ENCODE results near the gene CCNL2. TPM values are rescaled to one million over a fixed set of nuclear protein-coding genes. Genes with fewer than 3 reads are reported as not detected.
A peak's percentile ranks its signal among the peaks of the same experiment; 100 is the strongest.
"Not testable (repeated sequence)": the region's sequence is repeated elsewhere in the genome, so short reads cannot be mapped to it uniquely, and the experiment has no call there.

Gene CCNL2
- total RNA-seq, 4 donors from 2014 or later = 167 to 307 (median 215) TPM

- Histone ChIP-seq H3K4me3 (replicated peaks in 1 of 3) (no peak overlapping the region), H3K27ac (peak overlapping the region in 1 of 3 donors; percentile 38), H3K4me1 (peaks cover 0 to 6% of the 10 kb centered on the region in 2 donors), H3K9me3 (no peaks in the 10 kb centered on the region), H3K36me3 (no peaks in the 10 kb centered on the region), H3K27me3 (no peaks in the 10 kb centered on the region)
- TF ChIP-seq CTCF (IDR thresholded peaks at IDR 0.05) = peak in 1 of 6 experiments; percentile 26
- TF ChIP-seq POLR2A (IDR thresholded peaks at IDR 0.05) = no peak
- DNase-seq = peak in 1 of 2 donors; percentile 17
- intact Hi-C loops (cut with DNase I) = no loop called here
- WGBS, 2 donors = 34% methylated on average over 13 of the region's 112 CpGs; no CpG with 5 or more reads in 1 of the 2 donors
Observed at GRCh38 chr1:1419813-1420653, 20.9 kb upstream of the CCNL2 start.

GRCh38 chr1:1419363-1419812 is 20.3 kb upstream of the CCNL2 start:
- no peak for TF ChIP-seq POLR2A (IDR thresholded peaks at IDR 0.05)
- no peak for TF ChIP-seq CTCF (IDR thresholded peaks at IDR 0.05)
- Histone ChIP-seq H3K36me3 (no peaks in the 10 kb centered on the region), H3K27me3 (no peaks in the 10 kb centered on the region), H3K27ac (peak overlapping the region in 1 of 3 donors; percentile 38), H3K4me1 (peaks cover 0 to 6% of the 10 kb centered on the region in 2 donors), H3K4me3 (replicated peaks in 1 of 3) (no peak overlapping the region), H3K9me3 (no peaks in the 10 kb centered on the region)
- intact Hi-C loops (cut with DNase I) = no loop called here
- DNase-seq = no peak
- 89 to 90% methylated on average over 16 to 20 of the region's 21 CpGs for WGBS, 2 donors

GRCh38 chr1:1418464-1419362 is 19.6 kb upstream of the CCNL2 start:
- H3K36me3 ChIP-seq = no peaks in the 10 kb centered on the region
- intact Hi-C loops (cut with DNase I) = no loop called here
- H3K4me1 ChIP-seq = peaks cover 0 to 6% of the 10 kb centered on the region in 2 donors
- no peak for TF ChIP-seq POLR2A (IDR thresholded peaks at IDR 0.05)
- TF ChIP-seq CTCF (IDR thresholded peaks at IDR 0.05) = no peak
- no peaks in the 10 kb centered on the region for H3K27me3 ChIP-seq
- H3K27ac ChIP-seq = peak overlapping the region in 1 of 3 donors; percentile 38
- DNase-seq = no peak
- WGBS, 2 donors = 90 to 92% methylated on average over 16 to 20 of the region's 26 CpGs
- no peaks in the 10 kb centered on the region for H3K9me3 ChIP-seq
- no peak overlapping the region for H3K4me3 ChIP-seq (replicated peaks in 1 of 3)

GRCh38 chr1:1417825-1418463 is 18.8 kb upstream of the CCNL2 start:
- H3K4me1 ChIP-seq; H3K9me3 ChIP-seq; H3K27ac ChIP-seq; H3K27me3 ChIP-seq; intact Hi-C loops (cut with DNase I); DNase-seq; H3K4me3 ChIP-seq (replicated peaks in 1 of 3); H3K36me3 ChIP-seq: not testable (repeated sequence)
- WGBS, 2 donors = 82% methylated on average over 25 of the region's 25 CpGs

- H3K27ac ChIP-seq; H3K4me1 ChIP-seq; H3K36me3 ChIP-seq; H3K27me3 ChIP-seq; intact Hi-C loops (cut with DNase I); H3K9me3 ChIP-seq; DNase-seq; H3K4me3 ChIP-seq (replicated peaks in 1 of 3): not testable (repeated sequence)
- WGBS, 2 donors = 74 to 77% methylated on average over 5 of the region's 5 CpGs
Observed at GRCh38 chr1:1417396-1417795, 18.3 kb upstream of the CCNL2 start.
